HG03159 (cell line): ENCODE data around the gene RGPD3.

Source experiments
- ATAC-seq: cut with Tn5 transposase; IDR thresholded peaks from one replicate; pipeline ENCODE4 v1.9.1; 2021; ENCODE audit warnings: mild to moderate bottlenecking, moderate library complexity; ENCODE audit not compliant: unreplicated experiment

RGPD3 gene

DNA sequence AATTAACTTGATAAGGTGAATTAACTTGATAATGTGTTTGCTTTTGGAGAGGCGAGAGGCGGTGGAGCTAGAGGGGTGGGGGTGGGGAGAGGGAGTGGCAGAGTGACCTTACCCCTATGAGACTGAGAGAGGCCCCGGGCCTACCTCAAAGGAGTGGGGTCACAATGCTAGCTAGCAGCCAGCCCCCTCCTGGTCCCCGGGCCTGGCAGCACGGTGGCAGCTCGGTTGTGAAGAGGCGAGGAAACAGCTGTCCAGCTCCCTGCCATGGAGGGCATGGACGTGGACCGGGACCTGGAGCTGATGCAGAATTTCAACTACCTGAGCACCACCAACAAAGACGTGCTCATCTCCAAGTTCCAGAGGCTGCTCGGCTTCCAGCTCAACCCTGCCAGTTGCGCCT, 123.9 kb downstream of the RGPD3 start:
- no peak for ATAC-seq

DNA sequence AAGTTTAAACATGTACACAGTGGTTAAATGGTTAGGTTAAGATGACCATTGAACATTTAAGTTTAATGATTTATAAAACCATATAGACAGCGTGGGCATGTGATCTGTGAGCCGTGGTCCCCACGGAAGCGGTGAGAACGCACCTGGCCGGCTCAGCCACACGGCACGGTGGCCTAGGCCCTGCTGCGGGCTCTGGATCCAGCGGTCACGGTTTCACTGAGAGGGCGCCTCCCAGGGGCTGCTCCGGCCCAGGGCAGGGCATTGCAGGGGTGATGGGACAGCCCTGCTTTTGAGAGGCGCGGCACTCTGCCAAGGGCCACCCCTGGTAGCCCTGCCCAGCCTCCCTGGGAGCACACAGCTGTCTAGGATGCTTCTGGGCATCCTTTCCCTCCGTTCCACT, 124.9 kb downstream of the RGPD3 start:
- no peak for ATAC-seq

DNA sequence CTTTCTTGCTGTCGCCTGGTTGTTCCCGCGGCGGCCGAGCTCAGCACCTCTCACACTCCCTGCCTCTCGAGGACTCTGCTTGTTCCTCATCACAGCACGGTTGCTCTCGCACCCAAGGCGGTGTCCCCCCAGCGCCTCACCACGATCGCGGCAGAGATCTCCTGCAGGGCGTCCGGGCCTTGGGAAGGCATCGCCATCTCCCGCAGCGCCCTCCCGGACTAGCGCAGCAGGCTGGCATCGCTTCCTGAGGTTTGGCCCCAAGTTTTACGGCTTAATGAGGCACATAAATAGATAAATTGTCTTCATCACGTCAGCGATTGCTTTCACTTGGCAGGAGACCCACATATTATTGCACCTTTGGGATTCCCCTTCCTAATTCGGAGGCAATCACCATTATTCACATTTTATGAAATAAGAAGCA, 125.4 kb downstream of the RGPD3 start:
- no peak for ATAC-seq

DNA sequence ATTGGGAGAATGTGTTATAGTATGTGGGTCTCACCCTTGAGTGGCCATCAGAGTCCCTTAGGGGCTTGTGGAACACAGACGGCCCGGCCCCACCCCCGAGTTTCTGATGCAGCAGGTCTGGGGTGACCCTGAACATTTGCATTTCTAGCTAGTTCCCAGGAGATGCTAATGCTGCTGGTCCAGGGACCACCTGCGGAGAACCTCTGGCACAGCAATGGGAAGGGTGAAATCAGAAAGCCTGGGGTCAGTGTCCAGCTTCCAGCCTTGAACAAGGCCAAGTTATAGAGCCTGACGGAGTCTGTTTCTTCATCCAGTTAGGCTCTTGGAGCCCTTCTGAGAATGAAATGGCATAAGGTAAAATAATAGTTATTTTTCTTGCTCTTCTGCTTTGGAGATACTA, 126.5 kb downstream of the RGPD3 start:
- no peak for ATAC-seq
